CD4-positive, alpha-beta T cell treated with Interleukin-2 at 100 ng/mL for 4 hours (primary cell): ENCODE data around the gene MOGAT2.
"Not testable (repeated sequence)": the region's sequence is repeated elsewhere in the genome, so short reads cannot be mapped to it uniquely, and the experiment has no call there.

Experiments
- DNase-seq: peaks from one replicate; pipeline ENCODE4 v3.0.0-alpha.2; 2020; ENCODE audit warnings: low spot score

The MOGAT2 gene

GRCh38 chr11:75719340-75720239, 2.0 kb downstream of the MOGAT2 start:
- DNase-seq = no peak

- no peak for DNase-seq
Measured at GRCh38 chr11:75720639-75721038, 3.0 kb downstream of the MOGAT2 start.

- DNase-seq = no peak
Measured at GRCh38 chr11:75721852-75722668, 4.4 kb downstream of the MOGAT2 start.

- no peak for DNase-seq
Measured at GRCh38 chr11:75722669-75723042, 5.0 kb downstream of the MOGAT2 start.

- no peak for DNase-seq
Measured at GRCh38 chr11:75725547-75726320, 8.1 kb downstream of the MOGAT2 start.

GRCh38 chr11:75728992-75729391, 11.4 kb downstream of the MOGAT2 start:
- DNase-seq = no peak

GRCh38 chr11:75731095-75731494, 13.5 kb downstream of the MOGAT2 start:
- no peak for DNase-seq

- DNase-seq = no peak
Measured at GRCh38 chr11:75733071-75733430, 15.4 kb downstream of the MOGAT2 start.

- no peak for DNase-seq
Measured at GRCh38 chr11:75733431-75734107, 15.9 kb downstream of the MOGAT2 start.

- DNase-seq = no peak
Measured at GRCh38 chr11:75734491-75735180, 17.0 kb downstream of the MOGAT2 start.

GRCh38 chr11:75735181-75735845, 17.7 kb downstream of the MOGAT2 start:
- DNase-seq = no peak

GRCh38 chr11:75737314-75737713, 19.7 kb downstream of the MOGAT2 start:
- no peak for DNase-seq

- DNase-seq = no peak
Measured at GRCh38 chr11:75740681-75741080, 23.0 kb downstream of the MOGAT2 start.

GRCh38 chr11:75743159-75743558, 25.5 kb downstream of the MOGAT2 start:
- not testable (repeated sequence) for DNase-seq

- DNase-seq = no peak
Measured at GRCh38 chr11:75743711-75744563, 26.3 kb downstream of the MOGAT2 start.

GRCh38 chr11:75745807-75746206, 28.2 kb downstream of the MOGAT2 start:
- no peak for DNase-seq

- not testable (repeated sequence) for DNase-seq
Measured at GRCh38 chr11:75748729-75749273, 31.2 kb downstream of the MOGAT2 start.

GRCh38 chr11:75754933-75755332, 37.3 kb downstream of the MOGAT2 start:
- DNase-seq = not testable (repeated sequence)

GRCh38 chr11:75757651-75758050, 40.0 kb downstream of the MOGAT2 start:
- no peak for DNase-seq
